Activated naive CD4-positive, alpha-beta T cell treated with anti-CD3 and anti-CD28 coated beads, Interleukin-2, amount 50 U/mL, for 72 hours (primary cell): ENCODE measurements around the gene ZNF844. TPM values are rescaled to one million over a fixed set of nuclear protein-coding genes. Genes with fewer than 3 reads are reported as not detected.
A peak's percentile ranks its signal among the peaks of the same experiment; 100 is the strongest.

Source experiments
- ATAC-seq, 2 donors: fragments of 150-1000 bp; cut with Tn5 transposase; 2 replicates each; pipeline ENCODE4 v1.10.0; 2021; ENCODE audit warnings: mild to moderate bottlenecking in 2 of 2, moderate library complexity in 2 of 2
- DNase-seq, 2 donors: peaks; one replicate each; pipeline ENCODE4 v3.0.0; 2021 to 2022; ENCODE audit warnings: low spot score in 2 of 2
- H3K27ac Mint-ChIP-seq, 2 donors: one replicate each; pipeline ENCODE4 v1.8.0; 2022; ENCODE audit warnings: mild to moderate bottlenecking in 2 of 2, mixed read lengths in 2 of 2
- H3K36me3 Mint-ChIP-seq, 2 donors: one replicate each; pipeline ENCODE4 v1.8.0; 2022; ENCODE audit warnings: mixed read lengths in 2 of 2
- H3K9me3 Mint-ChIP-seq, 2 donors: one replicate each; pipeline ENCODE4 v1.8.0; 2022; ENCODE audit warnings: mixed read lengths in 2 of 2
- total RNA-seq, 2 donors: library from RNA; stranded (reverse); gene quantifications; one replicate each; pipeline ENCODE4 v1.2.3, GENCODE V29; 2022

ZNF844 gene
- total RNA-seq, 2 donors from 2014 or later, result 1.6 to 8.3 TPM

- Mint-ChIP-seq H3K9me3 (peaks cover 8 to 9% of the 10 kb centered on the region in 2 donors), H3K36me3 (peaks cover 9 to 22% of the 10 kb centered on the region in 2 donors), H3K27ac (no peak overlapping the region)
- peak in 1 of 2 donors; percentile 39 for ATAC-seq
- DNase-seq, result no peak
Measured at GRCh38 chr19:12126707-12127106, 62.2 kb downstream of the ZNF844 start.

Other genes starting within 250 kb of the ZNF844 start
- gene ZNF439, start 216.0 kb upstream of the ZNF844 start, total RNA-seq, result 10 to 100 TPM in 1 of 2 donors, 1 to 10 TPM in 1; 7.4 to 11.2 TPM
- gene ZNF69, start 176.9 kb upstream of the ZNF844 start, total RNA-seq, result 1 to 10 TPM; 1.8 to 1.9 TPM
- 10 to 100 TPM; 17.6 to 18.7 TPM for gene ZNF700, start 139.6 kb upstream of the ZNF844 start, total RNA-seq
- gene ZNF763, start 99.7 kb upstream of the ZNF844 start, total RNA-seq, result 1 to 10 TPM in 1 of 2 donors, under 1 TPM in 1; 0.82 to 1.0 TPM
- 1 to 10 TPM; 1.4 to 1.8 TPM for gene ZNF433, start 29.1 kb upstream of the ZNF844 start, total RNA-seq
- 1 to 10 TPM in 1 of 2 donors, under 1 TPM in 1; 0.59 to 1.3 TPM for gene ZNF878, start 11.8 kb upstream of the ZNF844 start, total RNA-seq
- gene ZNF20, start 75.6 kb downstream of the ZNF844 start, total RNA-seq, result 1 to 10 TPM; 1.6 to 5.1 TPM
- 1 to 10 TPM; 4.7 to 5.4 TPM for gene ZNF625, start 92.0 kb downstream of the ZNF844 start, total RNA-seq
- gene ZNF136, start 98.4 kb downstream of the ZNF844 start, total RNA-seq, result 10 to 100 TPM; 10.8 to 12.5 TPM
- 10 to 100 TPM in 1 of 2 donors, 1 to 10 TPM in 1; 6.6 to 15.5 TPM for gene ZNF44, start 230.2 kb downstream of the ZNF844 start, total RNA-seq